Neuronal stem cell (in vitro differentiated cells): ENCODE measurements around the gene CHRM3.

Source experiments
- DNase-seq: peaks from one replicate; pipeline ENCODE4 v3.0.0-alpha.2; 2013; ENCODE audit warnings: low spot score
- H2AFZ ChIP-seq: one replicate; pipeline ENCODE4 v1.6.1; 2013; ENCODE audit warnings: mild to moderate bottlenecking, low read length, inconsistent platforms
- H2AK5ac ChIP-seq: 2 replicates; pipeline ENCODE4 v1.6.1; 2013; ENCODE audit warnings: low read depth, mild to moderate bottlenecking, inconsistent platforms, low read length, moderate library complexity, mixed read lengths
- H2BK120ac ChIP-seq: 2 replicates; pipeline ENCODE4 v1.6.1; 2013; ENCODE audit warnings: low read depth, mild to moderate bottlenecking, inconsistent platforms, low read length, moderate library complexity, mixed read lengths
- H2BK12ac ChIP-seq: one replicate; pipeline ENCODE4 v1.6.1; 2013; ENCODE audit warnings: low read length, inconsistent platforms
- H2BK15ac ChIP-seq: 2 replicates; pipeline ENCODE4 v1.6.1; 2013; ENCODE audit warnings: mild to moderate bottlenecking, low read length, inconsistent platforms, mixed read lengths
- H2BK5ac ChIP-seq: one replicate; pipeline ENCODE4 v1.6.1; 2013; ENCODE audit warnings: inconsistent platforms, mild to moderate bottlenecking, low read length, moderate library complexity
- H3K14ac ChIP-seq: one replicate; pipeline ENCODE4 v1.6.1; 2013; ENCODE audit warnings: low read length, inconsistent platforms
- H3K18ac ChIP-seq: 2 replicates; pipeline ENCODE4 v1.6.1; 2013; ENCODE audit warnings: low read length, inconsistent platforms
- H3K23ac ChIP-seq: 2 replicates; pipeline ENCODE4 v1.6.1; 2013; ENCODE audit warnings: low read depth, mild to moderate bottlenecking, mixed read lengths, low read length, inconsistent platforms; ENCODE audit not compliant: poor library complexity
- H3K27ac ChIP-seq: replicated peaks from 3 replicates; pipeline ENCODE4 v1.5.1; 2013; ENCODE audit warnings: low read length, inconsistent platforms
- H3K27me3 ChIP-seq, 3 experiments: 2 replicates each; pipeline ENCODE4 v1.6.1; 2013; ENCODE audit warnings: low read length in 3 of 3, mild to moderate bottlenecking in 2 of 3, inconsistent platforms in 1 of 3, low read depth in 1 of 3, mixed read lengths in 1 of 3, moderate library complexity in 1 of 3; ENCODE audit not compliant: control insufficient read depth in 3 of 3, insufficient read depth in 3 of 3
- H3K36me3 ChIP-seq, 2 donors: replicated peaks in 1 of 2; 2 replicates each; pipeline ENCODE4 v1.6.1; 2013; ENCODE audit warnings: low read length in 2 of 2; ENCODE audit not compliant: control insufficient read depth in 2 of 2, insufficient read depth in 2 of 2
- H3K4ac ChIP-seq: 2 replicates; pipeline ENCODE4 v1.6.1; 2013; ENCODE audit warnings: inconsistent platforms, mild to moderate bottlenecking, low read length, moderate library complexity
- H3K4me1 ChIP-seq, 2 donors: 1 replicate in 1 of 2; 2 replicates in 1 of 2; pipeline ENCODE4 v1.6.1; 2013; ENCODE audit warnings: low read length in 2 of 2, low read depth in 1 of 2; ENCODE audit not compliant: control insufficient read depth in 2 of 2, insufficient read depth in 1 of 2
- H3K4me2 ChIP-seq: one replicate; pipeline ENCODE4 v1.6.1; 2013; ENCODE audit warnings: mild to moderate bottlenecking, low read length, inconsistent platforms; ENCODE audit not compliant: insufficient read depth, poor library complexity, severe bottlenecking
- H3K4me3 ChIP-seq, 2 donors: 2 replicates each; pipeline ENCODE4 v1.5.1; 2013; ENCODE audit warnings: low read length in 2 of 2, mild to moderate bottlenecking in 2 of 2, inconsistent platforms in 1 of 2, moderate library complexity in 1 of 2
- H3K79me1 ChIP-seq: one replicate; pipeline ENCODE4 v1.6.1; 2013; ENCODE audit warnings: low read depth, mild to moderate bottlenecking, inconsistent platforms, low read length, moderate library complexity
- H3K9ac ChIP-seq: one replicate; pipeline ENCODE4 v1.6.1; 2013; ENCODE audit warnings: mild to moderate bottlenecking, low read depth, low read length, inconsistent platforms; ENCODE audit not compliant: poor library complexity
- H3K9me3 ChIP-seq, 2 donors: replicated peaks in 1 of 2; 2 replicates each; pipeline versions ENCODE3 to v1.6.1; 2013; ENCODE audit warnings: low read length in 2 of 2, mild to moderate bottlenecking in 2 of 2, inconsistent platforms in 1 of 2, low read depth in 1 of 2, mixed read lengths in 1 of 2, moderate library complexity in 1 of 2; ENCODE audit not compliant: control insufficient read depth in 2 of 2, insufficient read depth in 1 of 2
- H4K8ac ChIP-seq: one replicate; pipeline ENCODE4 v1.6.1; 2013; ENCODE audit warnings: low read depth, mild to moderate bottlenecking, inconsistent platforms, low read length, moderate library complexity
- H4K91ac ChIP-seq: one replicate; pipeline ENCODE4 v1.6.1; 2013; ENCODE audit warnings: low read length, low read depth, mild to moderate bottlenecking, inconsistent platforms; ENCODE audit not compliant: poor library complexity
- WGBS, 2 donors: extraction: QIAGEN DNeasy Blood & Tissue Kit; methylation state at CpG; one replicate each; pipeline ENCODE4 v1.1.7; 2013; ENCODE audit warnings: missing lambda C conversion rate in 2 of 2, mixed read lengths in 1 of 2; ENCODE audit not compliant: insufficient read length in 2 of 2, insufficient replicate concordance in 1 of 2; ENCODE audit errors: extremely low coverage in 2 of 2; 5-methylcytosine and 5-hydroxymethylcytosine counted together

The CHRM3 gene

GRCh38 chr1:239357867-239358266 lies 28.5 kb upstream of the CHRM3 start:
- no peaks in the 10 kb centered on the region for H3K36me3 ChIP-seq
- no peaks in the 10 kb centered on the region for H3K4me1 ChIP-seq
- no peak overlapping the region for H3K23ac ChIP-seq
- no peak for DNase-seq
- no peaks in the 10 kb centered on the region for H3K27me3 ChIP-seq
- no peak overlapping the region for H3K4ac ChIP-seq
- no peaks in the 10 kb centered on the region for H3K79me1 ChIP-seq
- H3K27ac ChIP-seq, result no peak overlapping the region
- no peak overlapping the region for H3K18ac ChIP-seq
- no peak overlapping the region for H3K4me2 ChIP-seq
- H3K14ac ChIP-seq, result no peak overlapping the region
- no peak overlapping the region for H2AK5ac ChIP-seq
- H4K91ac ChIP-seq, result no peak overlapping the region
- no CpG with 5 or more reads among the region's 2 CpGs for WGBS, 2 donors
- H2BK15ac ChIP-seq, result no peak overlapping the region
- no peak overlapping the region for H4K8ac ChIP-seq
- no peak overlapping the region for H2BK120ac ChIP-seq
- no peak overlapping the region for H3K4me3 ChIP-seq
- no peak overlapping the region for H2BK12ac ChIP-seq
- no peaks in the 10 kb centered on the region for H3K9me3 ChIP-seq
- H2BK5ac ChIP-seq, result no peak overlapping the region
- H2AFZ ChIP-seq, result no peak overlapping the region
- H3K9ac ChIP-seq, result no peak overlapping the region

- no peak overlapping the region for H4K8ac ChIP-seq
- H2BK15ac ChIP-seq, result no peak overlapping the region
- no peak overlapping the region for H3K14ac ChIP-seq
- H3K9me3 ChIP-seq, result no peaks in the 10 kb centered on the region
- no peaks in the 10 kb centered on the region for H3K27me3 ChIP-seq
- H2BK5ac ChIP-seq, result no peak overlapping the region
- no peak overlapping the region for H2BK120ac ChIP-seq
- WGBS, 2 donors, result no CpG with 5 or more reads among the region's 4 CpGs
- H3K9ac ChIP-seq, result no peak overlapping the region
- no peaks in the 10 kb centered on the region for H3K36me3 ChIP-seq
- DNase-seq, result no peak
- H3K4me1 ChIP-seq, result no peaks in the 10 kb centered on the region
- no peak overlapping the region for H3K4me2 ChIP-seq
- H3K4me3 ChIP-seq, result no peak overlapping the region
- H2BK12ac ChIP-seq, result no peak overlapping the region
- H2AFZ ChIP-seq, result no peak overlapping the region
- H4K91ac ChIP-seq, result no peak overlapping the region
- H3K27ac ChIP-seq, result no peak overlapping the region
- H3K18ac ChIP-seq, result no peak overlapping the region
- no peak overlapping the region for H3K23ac ChIP-seq
- H3K4ac ChIP-seq, result no peak overlapping the region
- H2AK5ac ChIP-seq, result no peak overlapping the region
- H3K79me1 ChIP-seq, result no peaks in the 10 kb centered on the region
Observed at GRCh38 chr1:239361403-239361802, 25.0 kb upstream of the CHRM3 start.

GRCh38 chr1:239363930-239364329 lies 22.4 kb upstream of the CHRM3 start:
- no peak overlapping the region for H3K14ac ChIP-seq
- H4K91ac ChIP-seq, result no peak overlapping the region
- no peak overlapping the region for H3K9ac ChIP-seq
- H3K27ac ChIP-seq, result no peak overlapping the region
- H3K4me2 ChIP-seq, result no peak overlapping the region
- peaks cover 0 to 2% of the 10 kb centered on the region in 2 donors for H3K4me1 ChIP-seq
- H3K4me3 ChIP-seq, result no peak overlapping the region
- no peak overlapping the region for H2BK12ac ChIP-seq
- H2AK5ac ChIP-seq, result no peak overlapping the region
- H2BK120ac ChIP-seq, result no peak overlapping the region
- H3K18ac ChIP-seq, result no peak overlapping the region
- H3K23ac ChIP-seq, result no peak overlapping the region
- no peaks in the 10 kb centered on the region for H3K36me3 ChIP-seq
- H3K27me3 ChIP-seq, result peaks cover 0 to 1% (median 0%) of the 10 kb centered on the region in 3 experiments
- H2BK5ac ChIP-seq, result no peak overlapping the region
- no peak for DNase-seq
- H3K4ac ChIP-seq, result no peak overlapping the region
- no peak overlapping the region for H2BK15ac ChIP-seq
- H4K8ac ChIP-seq, result no peak overlapping the region
- H3K9me3 ChIP-seq, result peaks cover 0 to 2% of the 10 kb centered on the region in 2 donors
- H2AFZ ChIP-seq, result no peak overlapping the region
- no CpG with 5 or more reads among the region's 5 CpGs for WGBS, 2 donors
- H3K79me1 ChIP-seq, result no peaks in the 10 kb centered on the region

- Histone ChIP-seq H3K36me3 (no peaks in the 10 kb centered on the region), H3K23ac (no peak overlapping the region), H2BK12ac (no peak overlapping the region), H3K4me1 (peaks cover 0 to 2% of the 10 kb centered on the region in 2 donors), H3K18ac (no peak overlapping the region), H3K9ac (no peak overlapping the region), H3K79me1 (no peaks in the 10 kb centered on the region), H2BK15ac (no peak overlapping the region), H2AK5ac (no peak overlapping the region), H3K14ac (no peak overlapping the region), H3K27me3 (peaks cover 0 to 1% (median 0%) of the 10 kb centered on the region in 3 experiments), H3K9me3 (peaks cover 0 to 2% of the 10 kb centered on the region in 2 donors), H3K27ac (no peak overlapping the region), H2BK120ac (no peak overlapping the region), H3K4me2 (no peak overlapping the region), H2AFZ (no peak overlapping the region), H2BK5ac (no peak overlapping the region), H3K4ac (no peak overlapping the region), H4K91ac (no peak overlapping the region), H4K8ac (no peak overlapping the region), H3K4me3 (no peak overlapping the region)
- no CpG with 5 or more reads among the region's 4 CpGs for WGBS, 2 donors
- no peak for DNase-seq
Observed at GRCh38 chr1:239367196-239367810, 19.1 kb upstream of the CHRM3 start.
